Uterus (tissue), 4 donors: ENCODE measurements around the gene SVBP. TPM values are rescaled to one million over a fixed set of nuclear protein-coding genes. Genes with fewer than 3 reads are reported as not detected.

Experiments
- DNase-seq, 2 donors: peaks; one replicate each; pipeline ENCODE4 v3.0.0-alpha.2; 2019 to 2020
- H3K27ac ChIP-seq, 2 donors: fragments of 200-600 bp; sonication (generic); 1 replicate in 1 of 2; 2 replicates in 1 of 2; pipeline ENCODE4 v1.5.1; 2016 to 2018
- H3K27me3 ChIP-seq, 2 donors: fragments of 200-600 bp; sonication (generic); one replicate each; pipeline ENCODE4 v1.5.1; 2018 to 2019; ENCODE audit warnings: control low read depth in 1 of 2
- H3K36me3 ChIP-seq, 2 donors: fragments of 200-600 bp; sonication (generic); one replicate each; pipeline ENCODE4 v1.5.1; 2019; ENCODE audit warnings: control low read depth in 1 of 2
- H3K4me1 ChIP-seq, 2 donors: fragments of 200-600 bp; sonication (generic); one replicate each; pipeline ENCODE4 v1.5.1; 2018 to 2019; ENCODE audit warnings: control low read depth in 1 of 2
- H3K4me3 ChIP-seq, 2 donors: fragments of 200-600 bp; sonication (generic); 1 replicate in 1 of 2; 2 replicates in 1 of 2; pipeline ENCODE4 v1.5.1; 2018 to 2019; ENCODE audit warnings: mild to moderate bottlenecking in 1 of 2
- H3K9me3 ChIP-seq, 2 donors: fragments of 200-600 bp; sonication (generic); one replicate each; pipeline ENCODE4 v1.5.1; 2019; ENCODE audit warnings: control low read depth in 1 of 2
- CTCF ChIP-seq, 4 experiments: fragments of 200-600 bp in 2 of 4; fragments of 450-650 bp in 2 of 4; sonication (generic) in 2 of 4; IDR thresholded peaks; one replicate each; pipeline ENCODE4 v1.5.1; 2016 to 2019; ENCODE audit warnings: antibody characterized with exemption in 4 of 4, mild to moderate bottlenecking in 2 of 4, moderate library complexity in 1 of 4
- POLR2A ChIP-seq, 2 donors: fragments of 450-650 bp; IDR thresholded peaks; one replicate each; pipeline ENCODE4 v1.6.1; 2016; ENCODE audit warnings: antibody characterized with exemption in 2 of 2, mild to moderate bottlenecking in 1 of 2, moderate library complexity in 1 of 2
- intact Hi-C: fragments of 100-400 bp; cut with DNase I; formaldehyde crosslinking; loops from one replicate; pipeline ENCODE4 v1.15.1; 2023; ENCODE audit warnings: low total_unique reads
- total RNA-seq, 4 donors: library from RNA; depleted of rRNA in 3 of 4; stranded (reverse); fragments of >200 nt in 3 of 4; gene quantifications; one replicate each; pipeline versions ENCODE4 v1.1.0 to v1.2.4, GENCODE V29; 2014 to 2023
- donor health status: DM: yes; HTN: yes; CAD: no.

The SVBP gene
- total RNA-seq, 4 donors from 2014 or later: 13.1 to 27.4 (median 23.1) TPM

GRCh38 chr1:42786097-42786496 lies 31.1 kb downstream of the SVBP start:
- TF ChIP-seq POLR2A (IDR thresholded peaks at IDR 0.05) (no peak), CTCF (IDR thresholded peaks at IDR 0.05) (no peak)
- no peak for DNase-seq
- no peaks in the 10 kb centered on the region for H3K4me1 ChIP-seq
- H3K27ac ChIP-seq: no peak overlapping the region
- H3K36me3 ChIP-seq: no peaks in the 10 kb centered on the region
- no peak overlapping the region for H3K4me3 ChIP-seq
- H3K27me3 ChIP-seq: no peaks in the 10 kb centered on the region
- intact Hi-C loops: no loop called here
- no peaks in the 10 kb centered on the region for H3K9me3 ChIP-seq

GRCh38 chr1:42784946-42785693 lies 32.1 kb downstream of the SVBP start, which contains the start of gene TMEM269:
TMEM269 (plus strand) TSS chr1:42784991; CDS start chr1:42789894, 4,903 bp downstream.
- no peak for TF ChIP-seq CTCF (IDR thresholded peaks at IDR 0.05)
- no peak for TF ChIP-seq POLR2A (IDR thresholded peaks at IDR 0.05)
- Histone ChIP-seq H3K4me1 (no peaks in the 10 kb centered on the region), H3K27me3 (no peaks in the 10 kb centered on the region), H3K36me3 (no peaks in the 10 kb centered on the region), H3K4me3 (peak within 1 kb of the TSS; percentile 35), H3K9me3 (no peaks in the 10 kb centered on the region), H3K27ac (no peak within 1 kb of the TSS)
- intact Hi-C loops: no loop called here
- no peak for DNase-seq

- DNase-seq: no peak
- Histone ChIP-seq H3K27me3 (no peaks in the 10 kb centered on the region), H3K4me3 (peak overlapping the region; percentile 35), H3K9me3 (no peaks in the 10 kb centered on the region), H3K4me1 (no peaks in the 10 kb centered on the region), H3K27ac (no peak overlapping the region), H3K36me3 (no peaks in the 10 kb centered on the region)
- intact Hi-C loops: no loop called here
- TF ChIP-seq POLR2A (IDR thresholded peaks at IDR 0.05) (no peak), CTCF (IDR thresholded peaks at IDR 0.05) (no peak)
Measured at GRCh38 chr1:42784547-42784945, 32.7 kb downstream of the SVBP start.

GRCh38 chr1:42783092-42783491 lies 34.1 kb downstream of the SVBP start:
- no peak overlapping the region for H3K27ac ChIP-seq
- TF ChIP-seq POLR2A (IDR thresholded peaks at IDR 0.05): no peak
- no peak for TF ChIP-seq CTCF (IDR thresholded peaks at IDR 0.05)
- no peaks in the 10 kb centered on the region for H3K9me3 ChIP-seq
- intact Hi-C loops: no loop called here
- no peak overlapping the region for H3K4me3 ChIP-seq
- no peak for DNase-seq
- no peaks in the 10 kb centered on the region for H3K27me3 ChIP-seq
- H3K36me3 ChIP-seq: no peaks in the 10 kb centered on the region
- no peaks in the 10 kb centered on the region for H3K4me1 ChIP-seq

- H3K4me1 ChIP-seq: no peaks in the 10 kb centered on the region
- no peak overlapping the region for H3K27ac ChIP-seq
- H3K9me3 ChIP-seq: no peaks in the 10 kb centered on the region
- no peak for DNase-seq
- no peak overlapping the region for H3K4me3 ChIP-seq
- no peaks in the 10 kb centered on the region for H3K36me3 ChIP-seq
- H3K27me3 ChIP-seq: no peaks in the 10 kb centered on the region
- TF ChIP-seq CTCF (IDR thresholded peaks at IDR 0.05): no peak
- intact Hi-C loops: no loop called here
Measured at GRCh38 chr1:42780176-42780575, 37.0 kb downstream of the SVBP start.
